ENCODE results near the gene KRTAP10-8. TPM values are rescaled to one million over a fixed set of nuclear protein-coding genes. Genes with fewer than 3 reads are reported as not detected.

The KRTAP10-8 gene
- total RNA-seq, 2 donors from 2014 or later = not detected

DNA sequence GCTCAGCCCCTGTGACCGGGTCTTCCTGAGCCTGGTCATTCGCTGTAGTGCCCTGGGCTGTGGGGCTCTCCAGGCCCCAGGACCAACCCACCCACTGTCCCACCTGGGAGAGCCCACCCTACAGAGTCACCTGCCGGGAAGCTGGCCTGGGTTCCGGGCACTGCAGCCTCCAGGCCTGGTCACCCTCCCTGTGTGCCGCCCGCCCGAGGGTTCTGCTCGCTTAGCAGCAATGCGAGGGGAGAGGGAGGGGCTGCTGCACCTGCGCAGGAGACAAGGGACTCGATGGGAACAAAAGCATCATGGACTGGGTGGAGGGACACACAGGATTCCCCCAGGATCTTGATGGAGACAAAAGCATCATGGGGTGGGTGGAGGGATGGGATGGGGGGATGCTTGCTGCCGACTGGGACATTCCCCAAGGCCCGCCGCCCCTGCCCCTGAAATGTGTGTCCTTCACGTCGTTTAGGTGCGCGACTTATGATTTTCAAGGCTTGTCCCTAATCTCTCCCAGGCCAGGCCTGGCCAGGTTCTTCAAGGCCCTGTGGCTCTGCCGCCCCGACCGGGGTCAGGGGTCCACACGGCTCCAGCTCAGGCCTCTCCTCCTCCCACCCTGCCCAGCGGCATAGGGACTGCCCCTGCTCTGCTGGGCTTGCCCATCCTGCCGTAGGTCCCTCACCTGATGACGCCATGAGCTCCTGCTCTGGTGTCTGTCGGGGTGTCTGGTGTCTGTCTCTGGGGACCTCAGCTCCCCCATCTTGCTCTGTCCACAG lies 1.7 kb downstream of the KRTAP10-8 start:
- H3K27me3 Mint-ChIP-seq = peaks cover 0 to 9% of the 10 kb centered on the region in 2 donors
- peaks cover 4 to 18% of the 10 kb centered on the region in 2 donors for H3K4me1 Mint-ChIP-seq (ENCODE audit: low read depth in 2 of 2)

DNA sequence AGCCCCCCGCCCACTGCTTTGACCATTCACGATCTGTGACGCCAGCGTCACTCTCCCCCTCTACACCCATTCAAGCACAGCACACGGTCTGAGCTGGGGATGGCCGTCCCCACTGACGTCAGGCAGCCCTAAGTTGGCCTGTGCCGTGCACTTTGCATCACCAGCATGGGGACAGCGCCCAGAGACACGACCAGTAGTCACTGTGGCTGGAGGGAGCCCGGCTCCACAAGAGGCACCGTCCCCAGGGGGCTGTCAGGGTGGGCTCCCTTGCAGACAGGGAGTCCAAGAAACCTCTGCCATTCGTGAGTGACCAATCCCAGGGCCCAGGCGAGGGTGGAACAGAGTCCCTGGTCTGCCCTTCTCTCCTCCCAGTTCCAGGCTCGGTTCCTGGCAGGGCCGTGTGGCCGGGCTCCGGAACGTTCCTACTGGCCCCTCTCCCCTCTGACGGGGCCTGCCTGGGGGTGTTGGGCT lies 2.3 kb downstream of the KRTAP10-8 start:
- DNase-seq (ENCODE audit: low spot score) (no peak), ATAC-seq (no peak)
- Mint-ChIP-seq H3K27ac (no peak overlapping the region), H3K36me3 (peaks cover 20% of the 10 kb centered on the region), H3K4me1 (ENCODE audit: low read depth in 2 of 2) (peaks cover 10 to 24% of the 10 kb centered on the region in 2 donors), H3K4me3 (no peak overlapping the region), H3K27me3 (peaks cover 0 to 5% of the 10 kb centered on the region in 2 donors), H3K9me3 (peaks cover 13% of the 10 kb centered on the region)

More for the DNA sequence above, 1.7 kb downstream of the KRTAP10-8 start:
- Mint-ChIP-seq H3K27ac (no peak overlapping the region), H3K4me3 (no peak overlapping the region), H3K9me3 (peaks cover 17% of the 10 kb centered on the region), H3K36me3 (peaks cover 22% of the 10 kb centered on the region)
- DNase-seq (ENCODE audit: low spot score) (no peak), ATAC-seq (peak in 1 of 2 donors; percentile 32)

DNA sequence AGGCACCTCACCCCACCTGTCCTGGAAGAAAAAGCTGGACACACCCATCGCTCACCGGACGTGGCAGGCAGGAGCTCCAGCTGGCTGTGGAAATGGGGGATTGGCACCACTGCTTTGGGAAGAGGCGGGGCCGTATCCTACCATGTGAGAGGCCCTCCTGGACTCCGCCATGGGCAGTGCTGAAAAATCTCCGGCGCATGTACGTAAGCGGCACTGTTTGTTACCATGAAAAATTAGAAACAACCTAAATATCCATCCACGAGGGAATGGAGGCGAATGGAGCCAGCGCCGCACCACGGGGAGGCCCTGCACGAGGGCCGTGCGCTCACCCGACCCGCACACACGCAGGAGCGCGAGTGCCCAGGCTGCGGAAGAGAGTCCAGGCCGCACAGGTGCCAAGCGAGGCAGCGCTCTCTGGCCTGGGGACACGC lies 3.1 kb downstream of the KRTAP10-8 start:
- DNase-seq (ENCODE audit: low spot score) = no peak
- Mint-ChIP-seq H3K4me3 (no peak overlapping the region), H3K4me1 (ENCODE audit: low read depth in 2 of 2) (peaks cover 17 to 31% of the 10 kb centered on the region in 2 donors), H3K36me3 (peaks cover 20% of the 10 kb centered on the region), H3K9me3 (peaks cover 15% of the 10 kb centered on the region), H3K27ac (no peak overlapping the region), H3K27me3 (peaks cover 0 to 2% of the 10 kb centered on the region in 2 donors)
- ATAC-seq = no peak

DNA sequence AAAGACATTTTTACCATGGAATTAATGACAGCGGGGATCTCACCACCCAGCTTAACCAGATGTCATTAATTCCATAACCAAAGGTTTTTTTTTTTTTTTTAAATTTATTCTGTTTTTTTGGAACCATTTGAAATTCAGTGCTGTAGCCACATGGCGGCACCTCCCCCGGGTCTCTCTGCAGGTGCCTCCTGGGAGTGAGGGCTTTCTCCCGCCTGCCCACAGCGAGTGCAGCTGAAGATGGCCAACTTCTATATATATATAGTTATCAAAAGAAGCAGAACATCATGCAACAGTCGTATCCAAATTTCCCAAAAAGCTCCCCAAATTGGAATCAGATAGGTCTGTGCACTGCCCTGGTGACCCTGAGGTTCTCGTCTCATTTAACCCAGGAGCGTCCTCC lies 3.6 kb downstream of the KRTAP10-8 start:
- DNase-seq (ENCODE audit: low spot score) = no peak
- no peak overlapping the region for H3K27ac Mint-ChIP-seq
- peaks cover 17 to 33% of the 10 kb centered on the region in 2 donors for H3K4me1 Mint-ChIP-seq (ENCODE audit: low read depth in 2 of 2)
- peaks cover 0 to 2% of the 10 kb centered on the region in 2 donors for H3K27me3 Mint-ChIP-seq
- peaks cover 24% of the 10 kb centered on the region for H3K36me3 Mint-ChIP-seq
- no peak overlapping the region for H3K4me3 Mint-ChIP-seq
- no peak for ATAC-seq
- peaks cover 17% of the 10 kb centered on the region for H3K9me3 Mint-ChIP-seq

DNA sequence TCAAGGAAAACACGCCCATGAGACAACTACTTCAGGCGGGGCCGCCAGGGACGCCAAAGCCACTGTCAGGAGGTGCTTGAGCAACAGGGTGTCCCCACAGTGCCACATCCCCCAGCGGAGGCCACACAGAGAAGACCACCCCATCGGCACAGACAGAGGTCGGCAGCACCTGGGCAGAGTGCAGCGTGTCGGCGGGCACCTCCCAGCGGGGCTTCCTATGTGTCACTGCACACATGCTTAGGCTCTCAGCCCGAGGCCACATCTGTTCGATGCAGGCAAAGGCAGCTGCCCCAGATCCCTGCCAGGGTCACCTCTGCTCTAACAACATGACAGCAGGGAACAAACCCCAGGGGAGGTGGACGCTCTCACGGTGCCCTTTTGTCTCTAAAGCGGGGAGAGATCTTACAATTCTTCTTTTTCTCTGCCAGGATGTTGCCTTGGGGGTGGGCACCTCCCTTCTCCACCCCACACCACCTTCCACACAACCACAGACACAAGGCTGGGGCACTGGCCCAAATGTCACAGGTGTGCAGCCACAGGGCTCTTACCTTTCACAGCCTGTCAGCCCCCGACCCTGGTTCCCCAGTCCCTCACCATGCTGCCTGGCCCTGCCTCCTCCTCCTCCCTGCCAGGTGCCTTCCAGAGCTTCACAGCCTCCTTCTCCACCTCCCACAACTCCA lies 4.2 kb downstream of the KRTAP10-8 start:
- Mint-ChIP-seq H3K4me1 (ENCODE audit: low read depth in 2 of 2) (peaks cover 17 to 33% of the 10 kb centered on the region in 2 donors), H3K27ac (peak overlapping the region in 1 of 2 donors; percentile 33)
- no peak for ATAC-seq

DNA sequence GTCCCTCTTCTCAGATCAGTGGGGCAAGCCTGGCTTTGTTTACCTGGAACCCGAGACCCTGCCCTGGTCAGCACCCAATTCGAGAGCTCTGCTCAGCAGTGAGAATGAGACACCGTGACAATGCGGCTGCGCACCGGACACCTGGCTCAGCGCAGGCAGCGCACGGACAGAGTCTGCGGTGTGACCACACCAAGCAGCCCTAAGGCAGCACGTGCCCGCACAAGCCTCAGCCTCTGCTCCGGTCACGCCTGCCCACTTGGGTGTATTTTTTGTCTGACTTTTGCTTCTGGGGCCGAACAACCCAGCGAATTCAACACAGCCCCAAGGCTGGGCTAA lies 4.7 kb downstream of the KRTAP10-8 start:
- no peak for DNase-seq (ENCODE audit: low spot score)
- Mint-ChIP-seq H3K4me3 (no peak overlapping the region), H3K9me3 (peaks cover 14% of the 10 kb centered on the region), H3K27ac (peak overlapping the region in 1 of 2 donors; percentile 33), H3K27me3 (peaks cover 0 to 2% of the 10 kb centered on the region in 2 donors), H3K4me1 (ENCODE audit: low read depth in 2 of 2) (peaks cover 17 to 33% of the 10 kb centered on the region in 2 donors), H3K36me3 (peaks cover 21% of the 10 kb centered on the region)
- ATAC-seq = no peak

More for the DNA sequence above, 4.2 kb downstream of the KRTAP10-8 start:
- no peak for DNase-seq (ENCODE audit: low spot score)
- Mint-ChIP-seq H3K9me3 (peaks cover 18% of the 10 kb centered on the region), H3K4me3 (no peak overlapping the region), H3K36me3 (peaks cover 26% of the 10 kb centered on the region), H3K27me3 (peaks cover 0 to 2% of the 10 kb centered on the region in 2 donors)

DNA sequence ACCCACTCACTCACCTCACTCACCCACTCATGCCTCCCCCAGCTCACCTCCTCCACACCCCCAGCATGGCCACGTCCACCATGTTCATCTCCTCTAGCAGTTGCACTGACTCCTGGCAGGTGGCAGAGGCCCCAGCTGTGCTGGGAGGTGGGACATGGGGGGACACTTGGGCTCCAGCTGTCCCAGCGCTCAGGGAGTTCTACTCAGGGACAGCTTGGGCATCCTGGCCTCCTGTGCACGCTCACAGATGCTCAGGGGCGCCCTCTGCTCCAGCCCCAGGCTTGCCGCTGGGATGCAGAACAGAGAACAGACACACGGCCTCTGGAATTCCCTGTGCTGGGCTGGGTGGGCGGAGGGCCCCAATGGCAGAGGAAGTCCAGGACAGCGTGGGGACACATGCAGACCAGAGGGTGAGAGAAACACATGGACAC lies 5.2 kb downstream of the KRTAP10-8 start:
- Mint-ChIP-seq H3K27me3 (peaks cover 0 to 2% of the 10 kb centered on the region in 2 donors), H3K27ac (peak overlapping the region in 1 of 2 donors; percentile 91)

DNA sequence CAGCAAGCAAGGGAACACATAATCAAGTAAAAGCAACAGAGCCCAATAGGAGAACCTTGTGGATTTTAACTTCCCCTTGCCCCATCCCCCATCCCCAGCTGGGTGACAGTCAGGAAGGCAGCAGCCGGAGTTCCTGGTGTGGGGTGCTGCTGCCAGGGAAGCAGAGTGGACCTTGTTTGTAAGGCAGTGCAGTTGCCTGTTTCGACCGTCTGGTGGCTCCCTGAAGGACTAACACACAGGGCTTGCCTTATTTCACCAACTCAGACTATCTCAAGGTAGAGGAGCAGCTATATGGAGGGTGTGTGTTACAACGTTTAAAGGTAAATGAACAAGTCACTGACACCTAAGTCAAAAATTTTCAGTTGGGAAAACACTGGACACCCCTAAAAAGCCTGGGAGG lies 6.6 kb downstream of the KRTAP10-8 start:
- Mint-ChIP-seq H3K4me3 (peak overlapping the region; percentile 67), H3K27me3 (no peaks in the 10 kb centered on the region), H3K27ac (peak overlapping the region; percentile 68 to 91), H3K36me3 (peaks cover 33% of the 10 kb centered on the region), H3K9me3 (peaks cover 22% of the 10 kb centered on the region), H3K4me1 (ENCODE audit: low read depth in 2 of 2) (peaks cover 17 to 29% of the 10 kb centered on the region in 2 donors)
- no peak for DNase-seq (ENCODE audit: low spot score)
- ATAC-seq = no peak

More for the DNA sequence above, 5.2 kb downstream of the KRTAP10-8 start:
- no peak for DNase-seq (ENCODE audit: low spot score)
- Mint-ChIP-seq H3K36me3 (peaks cover 21% of the 10 kb centered on the region), H3K9me3 (peaks cover 14% of the 10 kb centered on the region), H3K4me3 (no peak overlapping the region), H3K4me1 (ENCODE audit: low read depth in 2 of 2) (peaks cover 17 to 33% of the 10 kb centered on the region in 2 donors)
- ATAC-seq = no peak

DNA sequence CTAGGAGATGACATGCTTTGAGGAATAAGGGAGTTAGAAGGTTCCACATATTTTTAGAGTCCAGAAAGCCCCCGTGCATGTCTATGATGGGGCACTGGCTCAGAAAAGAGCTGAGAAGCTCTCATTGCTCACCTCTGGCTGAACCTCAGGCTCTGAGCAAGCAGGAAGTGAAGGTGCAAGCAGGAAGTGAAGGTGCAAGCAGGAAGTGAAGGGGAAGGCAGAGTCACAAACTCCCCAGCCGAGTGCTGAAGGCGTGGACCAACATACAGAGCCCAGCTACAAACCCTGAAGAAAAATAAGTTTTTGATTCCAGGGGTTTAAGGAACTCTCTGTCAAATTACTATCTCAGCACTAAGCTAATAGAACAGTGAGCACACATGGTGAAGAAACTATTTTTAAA lies 7.0 kb downstream of the KRTAP10-8 start:
- H3K4me1 Mint-ChIP-seq (ENCODE audit: low read depth in 2 of 2) = peaks cover 17 to 29% of the 10 kb centered on the region in 2 donors
- peak overlapping the region; percentile 68 to 91 for H3K27ac Mint-ChIP-seq
- H3K4me3 Mint-ChIP-seq = peak overlapping the region; percentile 67
- H3K27me3 Mint-ChIP-seq = no peaks in the 10 kb centered on the region
- peaks cover 37% of the 10 kb centered on the region for H3K36me3 Mint-ChIP-seq
- H3K9me3 Mint-ChIP-seq = peaks cover 26% of the 10 kb centered on the region
- DNase-seq (ENCODE audit: low spot score) (peak; percentile 71), ATAC-seq (peak; percentile 91 to 92)

DNA sequence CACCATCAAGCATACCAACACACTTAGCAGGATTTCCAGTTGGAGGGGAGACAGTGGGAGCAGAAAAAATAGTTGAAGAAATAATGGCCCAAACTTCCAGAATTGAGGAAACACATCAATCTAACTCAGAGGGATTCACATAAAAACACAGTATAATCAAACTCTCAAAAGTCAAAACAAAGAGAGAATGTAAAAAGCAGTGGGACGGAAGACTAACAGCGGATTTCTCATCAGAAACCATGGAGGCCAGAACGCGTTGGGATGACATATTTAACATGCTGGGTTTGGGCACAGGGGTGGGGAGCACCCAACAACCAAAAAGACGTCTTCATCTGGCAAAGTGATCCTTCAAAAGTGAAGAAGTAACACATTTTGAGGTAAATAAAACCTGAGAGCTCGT lies 8.0 kb downstream of the KRTAP10-8 start:
- Mint-ChIP-seq H3K4me3 (no peak overlapping the region), H3K27me3 (no peaks in the 10 kb centered on the region), H3K4me1 (ENCODE audit: low read depth in 2 of 2) (peaks cover 17 to 29% of the 10 kb centered on the region in 2 donors), H3K27ac (peak overlapping the region; percentile 68 to 91), H3K9me3 (peaks cover 34% of the 10 kb centered on the region), H3K36me3 (peaks cover 47% of the 10 kb centered on the region)
- no peak for ATAC-seq
- no peak for DNase-seq (ENCODE audit: low spot score)

DNA sequence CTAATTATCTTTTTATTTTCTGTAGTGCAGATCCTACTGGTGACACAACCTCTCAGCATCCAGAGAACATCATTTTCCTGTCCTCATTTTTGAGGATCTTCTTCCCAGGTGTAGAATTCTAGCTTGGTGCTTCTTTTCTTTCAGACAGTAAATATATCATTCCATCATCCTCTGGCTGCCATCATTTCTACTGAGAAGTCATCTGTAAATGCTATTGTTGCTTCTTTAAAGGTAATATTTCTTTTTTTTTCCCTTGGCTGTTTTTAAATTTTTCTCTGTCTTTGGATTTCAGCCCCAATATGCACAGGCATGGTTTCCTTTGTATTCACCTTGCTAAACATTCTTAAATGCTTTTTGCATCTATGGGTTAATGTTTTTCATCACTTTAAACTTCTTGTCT lies 11.7 kb downstream of the KRTAP10-8 start:
- no peak for DNase-seq (ENCODE audit: low spot score)
- no peak for ATAC-seq
- Mint-ChIP-seq H3K27ac (no peak overlapping the region), H3K36me3 (peaks cover 47% of the 10 kb centered on the region), H3K4me3 (no peak overlapping the region), H3K27me3 (no peaks in the 10 kb centered on the region), H3K9me3 (peaks cover 34% of the 10 kb centered on the region), H3K4me1 (ENCODE audit: low read depth in 2 of 2) (peaks cover 24 to 29% of the 10 kb centered on the region in 2 donors)

DNA sequence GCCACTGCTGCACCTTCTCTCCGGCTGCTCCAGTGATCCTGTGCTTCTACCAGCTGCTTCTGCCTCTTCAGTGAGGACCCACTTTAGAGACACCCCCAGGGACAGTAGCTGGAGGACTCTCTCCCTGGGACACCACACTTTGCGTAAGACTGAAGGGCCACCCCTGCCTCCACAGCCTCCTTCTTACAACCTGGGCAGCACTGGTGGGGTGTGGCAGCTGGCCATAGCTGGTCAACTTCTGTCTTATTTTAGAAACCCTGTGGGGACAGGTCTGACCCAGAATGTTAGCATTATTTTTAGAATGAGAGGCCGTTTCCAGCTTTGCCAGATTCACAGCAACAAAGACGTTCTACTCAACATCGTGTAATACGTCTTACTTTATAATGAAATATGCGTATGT lies 13.9 kb downstream of the KRTAP10-8 start:
- Mint-ChIP-seq H3K27me3 (no peaks in the 10 kb centered on the region), H3K36me3 (peaks cover 39% of the 10 kb centered on the region), H3K4me1 (ENCODE audit: low read depth in 2 of 2) (peaks cover 22 to 29% of the 10 kb centered on the region in 2 donors), H3K4me3 (no peak overlapping the region), H3K27ac (no peak overlapping the region), H3K9me3 (peaks cover 31% of the 10 kb centered on the region)
- no peak for ATAC-seq
- no peak for DNase-seq (ENCODE audit: low spot score)

DNA sequence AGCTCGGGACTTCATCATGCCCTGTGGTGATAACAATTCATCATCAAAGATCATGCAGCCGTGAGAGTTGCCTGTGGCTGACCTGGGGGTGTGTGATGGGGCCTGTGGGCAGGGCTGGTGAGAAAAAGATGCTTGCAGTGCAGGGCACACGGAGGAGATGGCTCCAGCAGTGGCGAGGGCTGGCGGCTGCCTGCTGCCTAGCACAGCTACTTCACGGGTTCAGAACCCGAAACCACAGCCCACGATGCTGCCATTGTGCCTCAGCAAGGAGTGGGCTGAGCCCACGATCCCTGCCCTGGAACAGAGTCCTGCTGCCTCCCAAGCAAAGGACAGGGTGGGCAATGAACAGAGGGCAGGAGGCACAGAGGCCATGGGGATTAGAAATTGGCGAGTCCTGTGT lies 14.4 kb downstream of the KRTAP10-8 start:
- Mint-ChIP-seq H3K9me3 (peaks cover 35% of the 10 kb centered on the region), H3K4me3 (no peak overlapping the region), H3K27ac (no peak overlapping the region), H3K27me3 (no peaks in the 10 kb centered on the region), H3K36me3 (peaks cover 42% of the 10 kb centered on the region), H3K4me1 (ENCODE audit: low read depth in 2 of 2) (peaks cover 24 to 30% of the 10 kb centered on the region in 2 donors)
- DNase-seq (ENCODE audit: low spot score) (no peak), ATAC-seq (peak; percentile 70 to 75)

DNA sequence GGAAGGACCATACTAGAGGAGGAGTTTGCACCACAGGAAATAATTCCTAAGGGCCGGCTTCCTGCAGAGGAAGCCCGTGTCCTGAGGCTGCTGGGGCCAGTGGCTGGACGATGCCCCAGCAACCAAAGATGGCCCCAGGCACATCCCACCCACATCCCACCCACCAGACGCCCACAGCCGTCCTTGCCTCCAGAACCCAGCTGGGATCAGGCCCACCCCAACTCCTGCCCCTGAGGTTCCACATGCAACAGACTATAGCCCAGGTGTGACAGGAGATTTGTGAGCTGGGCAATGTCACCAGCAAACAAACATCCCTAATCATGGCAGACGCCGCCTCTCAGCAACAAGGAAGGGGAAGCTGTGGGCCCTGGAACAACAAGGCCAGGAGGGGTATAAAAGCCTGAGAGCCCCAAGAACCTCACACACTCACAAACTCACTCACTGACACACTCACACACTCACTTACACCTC lies 14.8 kb downstream of the KRTAP10-8 start, which contains the start of gene KRTAP10-9:
Gene KRTAP10-9 (plus strand): TSS at position 421 of the 471 bp plus-strand sequence. CDS start 79 bp downstream, outside the sequence.
- H3K9me3 Mint-ChIP-seq = peaks cover 39% of the 10 kb centered on the region
- DNase-seq (ENCODE audit: low spot score) (no peak), ATAC-seq (no peak)
- peak within 1 kb of the TSS; percentile 25 for H3K4me3 Mint-ChIP-seq
- H3K4me1 Mint-ChIP-seq (ENCODE audit: low read depth in 2 of 2) = peaks cover 24 to 30% of the 10 kb centered on the region in 2 donors
- H3K36me3 Mint-ChIP-seq = peaks cover 46% of the 10 kb centered on the region
- H3K27me3 Mint-ChIP-seq = no peaks in the 10 kb centered on the region
- no peak within 1 kb of the TSS for H3K27ac Mint-ChIP-seq

Measured in natural killer cell treated with Interleukin-12 subunit alpha and Interleukin-12 subunit beta and Interleukin-15 and Interleukin-18, amount 100 ng/mL, for 72 hours (primary cell).